ENCODE results near the gene CORO2B. TPM values are rescaled to one million over a fixed set of nuclear protein-coding genes. Genes with fewer than 3 reads are reported as not detected.

CORO2B gene
- total and polyA plus RNA-seq, 2 of the 4 experiments (the other 2 are of a cell fraction), result 9.3 to 39.3 TPM

GRCh38 chr15:68550004-68550403 is 28.8 kb upstream of the CORO2B start:
- ChIA-PET POLR2A (ENCODE audit: unreplicated experiment) (interaction anchor here (0.6 kb wide), 2 partner anchors 9 to 185 kb away, joined by 3 read pairs; no protein-coding TSS in a partner anchor), CTCF (interaction anchor here (0.7 to 2.0 kb wide), 17 partner anchors 9 to 375 kb away, joined by 3 to 10 read pairs (median 4); no protein-coding TSS in a partner anchor)
- no peak overlapping the region for H2BK15ac ChIP-seq (ENCODE audit: low read depth, low read length)
- dilution Hi-C loops (cut with HindIII; ENCODE audit: low sequenced_read_pairs, unreplicated experiment) (no loop called here), intact Hi-C loops (cut with micrococcal nuclease) (loop anchor here (1.0 to 5.0 kb wide), 2 partner anchors 244 to 298 kb away; no protein-coding TSS in a partner anchor), in situ Hi-C loops (cut with MboI; ENCODE audit: low sequenced_read_pairs) (loop anchor here (5.0 kb wide), 3 partner anchors 248 to 372 kb away; no protein-coding TSS in a partner anchor)
- no peak overlapping the region for H2AK9ac ChIP-seq (replicated peaks; ENCODE audit: low read depth, low read length, poor library complexity)
- no peak overlapping the region for H3K56ac ChIP-seq (ENCODE audit: extremely low read depth, insufficient read depth, low read length)
- no peaks in the 10 kb centered on the region for H3K36me3 ChIP-seq (ENCODE audit: control insufficient read depth, insufficient read depth, low read length)
- no peak overlapping the region for H3K9ac ChIP-seq (ENCODE audit: low read depth, low read length)
- H3K4me3 ChIP-seq (ENCODE audit: insufficient read depth, low read depth, low read length), result no peak overlapping the region
- no peak overlapping the region for H2BK5ac ChIP-seq (ENCODE audit: low read depth, low read length, poor library complexity, severe bottlenecking)
- H3K4me1 ChIP-seq (ENCODE audit: control insufficient read depth, insufficient read depth, low read length), result peaks cover 5% of the 10 kb centered on the region
- no peak overlapping the region for H3K18ac ChIP-seq (ENCODE audit: low read depth, low read length)
- no peak overlapping the region for H3K23ac ChIP-seq (ENCODE audit: low read depth, low read length)
- H3K79me1 ChIP-seq (ENCODE audit: low read depth in 1 of 2, low read length in 2 of 2), result no peaks in the 10 kb centered on the region
- TF ChIP-seq RAD21 (IDR thresholded peaks at IDR 0.05; ENCODE audit: low read length), result no peak
- no peak for TF ChIP-seq MAFK (IDR thresholded peaks at IDR 0.05; ENCODE audit: low read depth, low read length)
- TF ChIP-seq ELK1 (IDR thresholded peaks at IDR 0.05; ENCODE audit: borderline replicate concordance, low read depth, low read length), result no peak
- no peak for TF ChIP-seq CTCF (conservative IDR thresholded peaks at IDR 0.05; ENCODE audit: low read depth, low read length)
- TF ChIP-seq CEBPB (IDR thresholded peaks at IDR 0.05; ENCODE audit: low read depth, low read length), result no peak
- TF ChIP-seq RCOR1 (IDR thresholded peaks at IDR 0.05; ENCODE audit: insufficient replicate concordance, low read length), result no peak
- TF ChIP-seq RFX5 (IDR thresholded peaks at IDR 0.05; ENCODE audit: low read depth, low read length), result no peak
- TF ChIP-seq POLR2A (IDR thresholded peaks at IDR 0.05; ENCODE audit: low read depth, low read length), result no peak
- no peak for TF ChIP-seq MXI1 (IDR thresholded peaks at IDR 0.05; ENCODE audit: borderline replicate concordance, low read depth, low read length)
- no peak for TF ChIP-seq SMC3 (IDR thresholded peaks at IDR 0.05; ENCODE audit: low read depth, low read length)
- TF ChIP-seq FOS (IDR thresholded peaks at IDR 0.05; ENCODE audit: low read depth, low read length), result no peak
- H2AFZ ChIP-seq (replicated peaks; ENCODE audit: low read length, poor library complexity), result no peak overlapping the region
- H3K14ac ChIP-seq (replicated peaks; ENCODE audit: low read depth, low read length), result no peak overlapping the region
- WGBS, 2 experiments (ENCODE audit: extremely low coverage in 2 of 2, insufficient read length in 1 of 2), result 41% methylated on average over 3 of the region's 9 CpGs; no CpG with 5 or more reads in 1 of the 2 experiments
- no peak for DNase-seq
- no peak overlapping the region for H4K91ac ChIP-seq (ENCODE audit: insufficient read depth, low read depth, low read length)
- no peak overlapping the region for H4K8ac ChIP-seq (ENCODE audit: low read depth in 2 of 2, low read length in 2 of 2)
- peak overlapping the region; percentile 11; the same call in 1 of the 2 replicates for H2BK20ac ChIP-seq (ENCODE audit: low read depth, low read length)
- no peak overlapping the region for H3K4me2 ChIP-seq (ENCODE audit: low read depth, low read length)
- H2BK120ac ChIP-seq (ENCODE audit: low read depth, low read length), result peak overlapping the region; percentile 11; the same call in 1 of the 2 replicates
- ATAC-seq (ENCODE audit: low read depth), result no peak
- peaks cover 2% of the 10 kb centered on the region for H3K27me3 ChIP-seq (ENCODE audit: control insufficient read depth, insufficient read depth, low read length)
- peaks cover 7% of the 10 kb centered on the region for H3K9me1 ChIP-seq (ENCODE audit: insufficient read depth, low read length)
- no peak overlapping the region for H3K4ac ChIP-seq (ENCODE audit: low read depth, low read length)
- BruUV-seq (replicated peaks), result no TSS peak
- no peak overlapping the region for H3K27ac ChIP-seq (ENCODE audit: insufficient read depth, low read length)
- no peak overlapping the region for H2AK5ac ChIP-seq (ENCODE audit: low read depth, low read length)
- H3K9me3 ChIP-seq (ENCODE audit: control insufficient read depth, insufficient read depth, low read length), result no peaks in the 10 kb centered on the region
- H4K20me1 ChIP-seq (ENCODE audit: insufficient read depth, low read length), result no peaks in the 10 kb centered on the region
- H4K5ac ChIP-seq (ENCODE audit: low read depth, low read length), result no peak overlapping the region
